NCI-H1930 (cell line): ENCODE data around the gene DDX39B.

ENCODE experiments used
- DNase-seq, 2 experiments: peaks; one replicate each; lab custom pipeline; 2025; lab: John Stamatoyannopoulos, UW

The DDX39B gene

DNA sequence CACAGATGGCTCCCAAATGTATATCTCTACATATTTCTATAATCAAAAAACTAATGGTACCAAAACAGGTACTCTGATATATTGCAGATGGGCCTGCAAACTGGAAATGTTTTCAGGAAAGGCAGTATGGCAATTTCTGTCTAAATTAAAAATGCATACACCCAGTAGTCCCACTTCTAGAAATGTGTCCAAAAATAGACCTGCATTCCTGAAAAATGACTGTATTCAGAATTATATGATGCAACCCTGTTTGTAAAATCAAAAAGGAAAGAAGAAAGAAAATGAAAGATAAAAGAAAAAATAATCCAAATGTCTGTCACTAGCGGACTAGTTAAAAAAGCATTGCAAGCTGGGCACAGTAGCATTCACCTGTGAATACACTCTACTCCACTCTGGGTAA, 56.7 kb downstream of the DDX39B start:
- DNase-seq = no peak

DNA sequence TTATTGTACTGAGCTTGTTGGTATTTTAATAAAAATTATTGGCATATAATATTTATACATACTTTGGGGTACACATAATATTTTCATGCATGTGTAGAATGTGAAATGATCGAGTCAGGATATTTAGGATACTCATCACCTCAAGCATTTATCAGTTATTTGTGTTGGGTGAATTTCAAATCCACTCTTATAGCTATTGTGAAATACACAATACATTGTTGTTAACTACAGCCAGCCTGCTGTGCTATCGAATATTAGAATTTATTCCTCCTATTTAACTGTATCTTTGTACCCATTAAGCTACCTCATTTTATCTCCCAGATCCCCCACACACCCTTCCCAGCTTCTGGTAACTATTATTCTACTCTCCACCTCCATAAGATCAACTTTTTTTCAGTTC, 58.4 kb downstream of the DDX39B start:
- DNase-seq = no peak

GRCh38 chr6:31480574-31480973, 61.2 kb downstream of the DDX39B start:
- DNase-seq = no peak
